ENCODE data around the gene COP1.
A peak's percentile ranks its signal among the peaks of the same experiment; 100 is the strongest.
"Not testable (repeated sequence)": the region's sequence is repeated elsewhere in the genome, so short reads cannot be mapped to it uniquely, and the experiment has no call there.

COP1 gene

GRCh38 chr1:176205332-176205914 is 1.7 kb downstream of the COP1 start:
- no peak for TF ChIP-seq FOXP2 (optimal IDR thresholded peaks at IDR 0.05; ENCODE audit: control extremely low read depth, extremely low read length, insufficient read depth)
- TF ChIP-seq EZH2 (IDR thresholded peaks at IDR 0.05), result no peak
- TF ChIP-seq POLR2AphosphoS5 (IDR thresholded peaks at IDR 0.05; ENCODE audit: borderline replicate concordance, low read depth, low read length), result no peak
- Histone ChIP-seq H3K36me3 (ENCODE audit: insufficient read depth, low read length) (no peaks in the 10 kb centered on the region), H3K9me3 (ENCODE audit: low read depth, low read length) (no peaks in the 10 kb centered on the region), H3K27ac (no peak overlapping the region), H3K4me3 (peak overlapping the region; percentile 99), H3K9ac (ENCODE audit: insufficient read length) (peak overlapping the region; percentile 96)
- DNase-seq (ENCODE audit: low read depth, low spot score), result no peak

DNA sequence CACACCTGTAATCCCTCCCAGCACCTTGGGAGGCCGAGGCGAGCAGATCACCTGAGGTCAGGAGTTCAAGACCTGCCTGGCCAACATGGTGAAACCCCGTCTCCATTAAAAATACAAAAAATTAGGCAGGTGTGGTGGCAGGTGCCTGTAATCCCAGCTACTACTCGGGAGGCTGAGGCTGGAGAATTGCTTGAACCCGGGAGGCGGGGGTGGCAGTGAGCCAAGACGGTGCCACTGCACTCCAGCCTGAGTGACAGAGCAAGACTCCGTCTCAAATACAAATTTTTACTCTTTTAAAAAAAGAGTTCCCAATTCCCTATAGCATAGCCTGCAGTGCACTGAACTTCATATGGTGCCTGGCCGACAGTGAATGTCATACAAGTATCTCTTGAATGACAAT is 2.4 kb downstream of the COP1 start:
- H3K27ac ChIP-seq; H3K9ac ChIP-seq (ENCODE audit: insufficient read length); DNase-seq (ENCODE audit: low read depth, low spot score); H3K36me3 ChIP-seq (ENCODE audit: insufficient read depth, low read length); H3K9me3 ChIP-seq (ENCODE audit: low read depth, low read length): not testable (repeated sequence)
- peak overlapping the region; percentile 99 for H3K4me3 ChIP-seq

DNA sequence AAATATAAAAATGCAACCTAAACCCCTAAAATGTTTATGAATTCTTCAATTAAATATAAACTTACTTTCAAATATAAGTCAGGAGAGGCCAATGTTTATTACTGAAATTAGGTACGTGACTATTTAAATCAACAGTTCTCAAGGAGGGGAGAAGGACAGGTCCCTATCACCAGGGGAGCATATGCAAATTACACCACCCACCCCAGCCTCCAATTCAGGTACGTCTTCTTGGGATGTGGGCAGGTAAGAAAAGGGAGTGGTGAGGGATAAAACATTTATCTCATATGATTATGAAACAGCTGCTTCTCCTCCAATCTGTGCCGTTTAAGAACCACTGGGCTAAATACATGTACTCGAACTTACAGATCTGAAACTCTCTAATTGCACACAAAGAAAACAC is 3.4 kb downstream of the COP1 start:
- no peak for DNase-seq (ENCODE audit: low read depth, low spot score)
- Histone ChIP-seq H3K4me3 (no peak overlapping the region), H3K27ac (no peak overlapping the region), H3K9me3 (ENCODE audit: low read depth, low read length) (no peaks in the 10 kb centered on the region), H3K9ac (ENCODE audit: insufficient read length) (no peak overlapping the region), H3K36me3 (ENCODE audit: insufficient read depth, low read length) (no peaks in the 10 kb centered on the region)
- TF ChIP-seq FOXP2 (optimal IDR thresholded peaks at IDR 0.05; ENCODE audit: control extremely low read depth, extremely low read length, insufficient read depth), result no peak

DNA sequence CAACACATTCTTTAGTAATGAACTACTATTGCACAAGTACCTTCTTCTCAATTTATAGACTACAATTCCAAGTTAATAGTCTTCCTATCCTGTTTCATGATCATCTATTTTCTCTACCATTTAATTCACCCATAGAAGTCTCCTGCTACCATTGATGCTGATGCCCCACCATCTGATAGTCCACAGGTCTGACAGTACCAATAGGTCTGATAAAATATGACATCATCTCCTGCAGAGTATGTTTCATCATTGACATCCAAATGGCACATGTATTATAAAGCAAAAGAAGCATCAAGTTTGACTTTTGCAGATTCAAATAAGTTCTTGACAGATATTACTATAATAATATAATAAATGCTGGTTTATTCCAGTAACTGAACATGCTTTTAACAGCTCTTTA is 5.5 kb downstream of the COP1 start:
- no peak for DNase-seq (ENCODE audit: low read depth, low spot score)
- Histone ChIP-seq H3K4me3 (no peak overlapping the region), H3K27ac (no peak overlapping the region), H3K36me3 (ENCODE audit: insufficient read depth, low read length) (peaks cover 4% of the 10 kb centered on the region; the same call in 1 of the 2 replicates), H3K9ac (ENCODE audit: insufficient read length) (no peak overlapping the region), H3K9me3 (ENCODE audit: low read depth, low read length) (peaks cover 5% of the 10 kb centered on the region; the same call in 1 of the 2 replicates)
- TF ChIP-seq FOXP2 (optimal IDR thresholded peaks at IDR 0.05; ENCODE audit: control extremely low read depth, extremely low read length, insufficient read depth) (no peak), POLR2AphosphoS5 (IDR thresholded peaks at IDR 0.05; ENCODE audit: borderline replicate concordance, low read depth, low read length) (no peak), EZH2 (IDR thresholded peaks at IDR 0.05) (no peak)

- DNase-seq (ENCODE audit: low read depth, low spot score), result no peak
- H3K9me3 ChIP-seq (ENCODE audit: low read depth, low read length), result peaks cover 5% of the 10 kb centered on the region; the same call in 1 of the 2 replicates
- no peak overlapping the region for H3K9ac ChIP-seq (ENCODE audit: insufficient read length)
- peaks cover 4% of the 10 kb centered on the region; the same call in 1 of the 2 replicates for H3K36me3 ChIP-seq (ENCODE audit: insufficient read depth, low read length)
- H3K4me3 ChIP-seq, result no peak overlapping the region
- TF ChIP-seq EZH2 (IDR thresholded peaks at IDR 0.05) (no peak), FOXP2 (optimal IDR thresholded peaks at IDR 0.05; ENCODE audit: control extremely low read depth, extremely low read length, insufficient read depth) (no peak), POLR2AphosphoS5 (IDR thresholded peaks at IDR 0.05; ENCODE audit: borderline replicate concordance, low read depth, low read length) (no peak)
- no peak overlapping the region for H3K27ac ChIP-seq
These were observed 7.4 kb downstream of the COP1 start for GRCh38 chr1:176199707-176200106.

DNA sequence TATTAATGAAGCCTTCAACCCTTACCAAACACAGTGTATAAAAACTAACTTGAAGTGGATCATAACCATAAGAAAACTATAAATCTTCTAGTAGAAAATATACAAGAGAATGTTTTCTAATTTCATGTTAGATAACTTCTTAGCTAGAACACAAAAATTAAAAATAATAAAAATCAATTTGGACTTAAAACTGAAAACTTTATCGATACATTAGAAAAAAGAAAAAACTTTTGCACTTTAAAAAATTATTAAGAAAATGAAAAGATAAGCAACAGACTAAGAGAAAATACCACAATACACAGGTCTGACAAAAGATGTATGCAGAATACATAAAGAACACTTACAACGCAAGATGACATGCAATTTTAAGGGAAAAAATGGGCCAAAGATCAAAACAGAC is 8.7 kb downstream of the COP1 start:
- no peak for TF ChIP-seq POLR2AphosphoS5 (IDR thresholded peaks at IDR 0.05; ENCODE audit: borderline replicate concordance, low read depth, low read length)
- TF ChIP-seq FOXP2 (optimal IDR thresholded peaks at IDR 0.05; ENCODE audit: control extremely low read depth, extremely low read length, insufficient read depth), result no peak
- TF ChIP-seq EZH2 (IDR thresholded peaks at IDR 0.05), result no peak
- no peak overlapping the region for H3K9ac ChIP-seq (ENCODE audit: insufficient read length)
- peaks cover 4% of the 10 kb centered on the region; the same call in 1 of the 2 replicates for H3K36me3 ChIP-seq (ENCODE audit: insufficient read depth, low read length)
- H3K9me3 ChIP-seq (ENCODE audit: low read depth, low read length), result peaks cover 5% of the 10 kb centered on the region; the same call in 1 of the 2 replicates
- no peak overlapping the region for H3K27ac ChIP-seq
- no peak for DNase-seq (ENCODE audit: low read depth, low spot score)
- H3K4me3 ChIP-seq, result no peak overlapping the region

- no peak overlapping the region for H3K9ac ChIP-seq (ENCODE audit: insufficient read length)
- H3K4me3 ChIP-seq, result no peak overlapping the region
- TF ChIP-seq FOXP2 (optimal IDR thresholded peaks at IDR 0.05; ENCODE audit: control extremely low read depth, extremely low read length, insufficient read depth) (no peak), EZH2 (IDR thresholded peaks at IDR 0.05) (no peak), POLR2AphosphoS5 (IDR thresholded peaks at IDR 0.05; ENCODE audit: borderline replicate concordance, low read depth, low read length) (no peak)
- H3K9me3 ChIP-seq (ENCODE audit: low read depth, low read length), result peaks cover 5% of the 10 kb centered on the region; the same call in 1 of the 2 replicates
- H3K27ac ChIP-seq, result no peak overlapping the region
- H3K36me3 ChIP-seq (ENCODE audit: insufficient read depth, low read length), result peaks cover 4% of the 10 kb centered on the region; the same call in 1 of the 2 replicates
- DNase-seq (ENCODE audit: low read depth, low spot score), result no peak
These were observed 10.4 kb downstream of the COP1 start for GRCh38 chr1:176196728-176197127.

DNA sequence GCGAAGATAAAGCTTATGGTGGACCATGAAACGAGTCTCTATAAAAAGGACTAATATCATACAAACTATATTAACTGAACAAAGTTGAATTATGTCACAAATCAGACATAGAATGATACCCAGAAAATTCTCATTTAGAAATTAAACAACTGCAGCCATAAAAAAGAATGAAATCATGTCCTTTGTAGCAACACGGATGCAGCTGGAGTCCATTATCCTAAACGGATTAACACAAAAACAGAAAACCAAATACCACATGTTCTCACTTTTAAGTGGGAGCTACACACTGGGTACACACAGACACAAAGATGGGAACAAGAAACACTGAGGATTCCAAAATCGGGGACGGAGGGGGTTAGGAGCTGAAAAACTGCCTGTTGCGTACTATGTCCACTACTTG is 11.5 kb downstream of the COP1 start:
- DNase-seq (ENCODE audit: low read depth, low spot score), result no peak
- TF ChIP-seq POLR2AphosphoS5 (IDR thresholded peaks at IDR 0.05; ENCODE audit: borderline replicate concordance, low read depth, low read length) (no peak), FOXP2 (optimal IDR thresholded peaks at IDR 0.05; ENCODE audit: control extremely low read depth, extremely low read length, insufficient read depth) (no peak), EZH2 (IDR thresholded peaks at IDR 0.05) (no peak)

DNA sequence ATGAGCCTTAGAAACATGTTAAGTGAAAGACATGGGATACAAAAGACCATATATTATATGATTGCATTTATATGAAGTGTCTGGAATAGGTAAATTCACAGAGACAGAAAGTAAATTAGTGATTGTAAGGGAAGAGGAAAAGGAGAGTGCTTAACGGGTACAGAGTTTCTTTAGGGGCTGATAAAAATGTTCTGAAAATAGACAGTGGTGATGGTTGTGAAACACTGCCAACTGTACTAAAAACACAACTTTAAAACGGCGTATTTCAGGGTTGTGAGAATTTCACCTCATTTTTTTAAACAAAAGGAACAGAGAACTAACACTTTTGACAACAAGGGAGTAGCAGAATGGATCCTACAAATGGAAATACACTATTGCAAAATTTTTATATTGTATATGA is 13.4 kb downstream of the COP1 start:
- Histone ChIP-seq H3K9me3 (ENCODE audit: low read depth, low read length) (peaks cover 10% of the 10 kb centered on the region; the same call in 1 of the 2 replicates), H3K27ac (no peak overlapping the region), H3K36me3 (ENCODE audit: insufficient read depth, low read length) (peaks cover 4% of the 10 kb centered on the region; the same call in 1 of the 2 replicates), H3K4me3 (no peak overlapping the region), H3K9ac (ENCODE audit: insufficient read length) (no peak overlapping the region)
- TF ChIP-seq FOXP2 (optimal IDR thresholded peaks at IDR 0.05; ENCODE audit: control extremely low read depth, extremely low read length, insufficient read depth) (no peak), EZH2 (IDR thresholded peaks at IDR 0.05) (no peak), POLR2AphosphoS5 (IDR thresholded peaks at IDR 0.05; ENCODE audit: borderline replicate concordance, low read depth, low read length) (no peak)
- no peak for DNase-seq (ENCODE audit: low read depth, low spot score)

More for the DNA sequence above, 11.5 kb downstream of the COP1 start:
- no peak overlapping the region for H3K4me3 ChIP-seq
- peaks cover 5% of the 10 kb centered on the region; the same call in 1 of the 2 replicates for H3K9me3 ChIP-seq (ENCODE audit: low read depth, low read length)
- no peak overlapping the region for H3K27ac ChIP-seq
- peaks cover 4% of the 10 kb centered on the region; the same call in 1 of the 2 replicates for H3K36me3 ChIP-seq (ENCODE audit: insufficient read depth, low read length)
- H3K9ac ChIP-seq (ENCODE audit: insufficient read length), result no peak overlapping the region

All from SK-N-MC (cell line).